Measurements from ENCODE around the gene MAD1L1.

DNA sequence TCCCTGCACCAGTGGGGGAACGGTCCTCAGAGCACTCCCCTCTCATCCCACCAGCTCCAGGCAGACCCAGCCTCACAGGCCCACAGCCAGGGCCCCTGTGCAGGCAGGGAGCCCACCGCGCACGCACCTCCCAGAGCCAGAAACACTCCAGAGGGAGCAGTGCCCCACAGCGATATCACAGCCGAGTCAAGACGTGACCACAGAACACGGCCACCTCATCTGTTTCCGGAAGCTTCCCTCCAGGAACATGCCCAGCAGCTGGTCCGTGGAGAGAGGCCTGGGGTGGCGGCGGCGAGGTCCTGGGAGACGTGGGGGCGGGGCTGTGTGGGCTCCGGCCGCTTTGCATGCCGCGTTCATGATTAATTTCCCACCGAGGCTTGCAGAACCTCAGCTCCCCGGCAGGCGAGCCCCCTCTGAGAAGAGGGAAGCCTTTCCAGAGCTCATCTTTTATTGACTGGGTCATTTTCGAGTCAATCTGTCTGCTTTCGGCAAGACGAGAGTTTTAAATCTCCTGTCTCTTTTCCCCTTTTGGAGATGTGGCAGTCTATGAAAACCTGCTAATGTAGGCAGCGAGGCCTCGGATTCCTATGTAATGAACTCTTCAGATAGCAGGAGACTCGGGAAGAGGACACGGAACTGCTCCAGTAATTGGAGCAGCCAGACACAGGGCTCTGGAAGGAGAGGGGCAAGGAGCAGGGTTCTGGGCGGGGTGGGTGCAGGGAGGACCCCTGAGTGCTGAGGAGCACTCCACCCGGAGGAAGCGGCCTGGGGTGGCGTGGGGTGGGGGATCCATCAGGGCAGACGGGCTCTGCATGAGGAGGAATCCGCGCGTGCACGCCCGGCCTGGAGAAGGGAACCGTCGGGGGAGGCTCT is 319.9 kb downstream of the MAD1L1 start:
- TF ChIP-seq POLR2A (IDR thresholded peaks at IDR 0.05) = no peak
- peak in 1 of 12 donors; percentile 14 for TF ChIP-seq CTCF (IDR thresholded peaks at IDR 0.05)
